Embryonic facial prominence (tissue), 1 donor: ENCODE results near the gene TMEM240.
"Not testable (repeated sequence)": the region's sequence is repeated elsewhere in the genome, so short reads cannot be mapped to it uniquely, and the experiment has no call there.

Experiments used
- DNase-seq: peaks from one replicate; pipeline ENCODE4 v3.0.0-alpha.2; 2016; ENCODE audit errors: extremely low spot score

Gene TMEM240

GRCh38 chr1:1540818-1541628 lies 599 bp upstream of the TMEM240 start:
- DNase-seq = no peak

GRCh38 chr1:1539310-1540089 lies 924 bp downstream of the TMEM240 start:
- no peak for DNase-seq

DNA sequence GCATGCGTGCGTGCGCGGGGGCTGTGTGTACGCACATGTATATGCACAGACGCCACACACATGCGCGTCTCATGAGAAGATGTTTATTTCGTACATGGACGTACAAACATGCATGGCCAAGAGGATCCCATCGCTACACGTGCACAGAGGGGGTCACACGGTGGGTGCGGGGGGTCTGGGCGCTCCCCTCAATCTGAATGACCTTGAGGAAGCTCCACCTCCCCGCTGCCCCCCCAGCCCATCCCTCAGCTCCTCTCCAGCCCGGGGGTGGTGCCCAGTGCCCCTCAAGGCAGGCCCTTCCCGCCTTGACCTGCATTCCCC lies 1.5 kb downstream of the TMEM240 start:
- DNase-seq = no peak

DNA sequence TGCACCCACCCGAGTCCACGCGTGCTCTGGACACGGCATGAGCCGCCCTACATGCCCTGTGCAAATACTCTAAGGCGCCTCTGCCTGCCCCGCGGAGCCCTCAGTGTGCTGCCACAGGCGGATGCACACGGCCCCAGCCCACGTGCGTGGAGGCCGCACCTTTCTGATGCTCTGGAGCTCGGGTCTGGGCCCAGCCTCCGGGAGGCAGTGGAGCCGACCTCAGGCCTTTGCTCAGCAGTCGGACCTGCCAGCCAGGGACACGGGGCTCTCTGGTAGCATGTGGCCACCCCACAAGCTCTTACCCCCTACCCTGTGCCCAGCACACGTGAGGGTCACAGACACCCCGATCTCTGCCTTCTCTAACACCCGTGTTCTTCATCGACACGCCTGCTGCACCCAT lies 2.1 kb downstream of the TMEM240 start:
- DNase-seq = no peak

DNA sequence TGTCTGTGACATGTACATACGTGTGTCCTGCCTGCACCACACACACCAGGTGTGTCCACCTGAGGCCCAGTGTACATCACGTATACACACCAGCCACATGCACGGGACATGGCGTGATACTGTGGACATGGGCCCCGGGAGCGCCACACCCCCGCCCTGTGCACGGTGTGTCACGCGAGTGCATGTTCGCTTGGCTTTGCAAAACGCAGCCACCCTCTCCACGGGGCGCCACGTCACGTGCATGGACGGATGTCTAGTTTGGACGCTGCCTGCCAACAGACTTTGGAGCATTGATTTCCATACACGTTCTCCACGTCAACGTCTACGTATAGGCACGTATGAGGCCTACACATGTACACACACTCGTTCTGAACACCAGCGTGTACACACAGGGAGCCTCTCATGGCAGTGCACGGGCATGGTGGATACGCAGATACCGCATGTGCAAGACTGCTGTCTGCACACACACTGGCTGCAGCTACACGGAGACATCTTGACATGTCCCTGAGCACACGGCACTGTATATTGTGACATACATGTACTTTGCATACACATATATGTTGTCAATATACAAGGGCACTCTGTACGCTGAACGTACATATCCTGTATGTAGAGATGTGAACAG lies 2.7 kb downstream of the TMEM240 start:
- no peak for DNase-seq

- DNase-seq = no peak
These were observed 3.4 kb downstream of the TMEM240 start for GRCh38 chr1:1536938-1537546.

GRCh38 chr1:1536019-1536937 lies 4.1 kb downstream of the TMEM240 start:
- no peak for DNase-seq

DNA sequence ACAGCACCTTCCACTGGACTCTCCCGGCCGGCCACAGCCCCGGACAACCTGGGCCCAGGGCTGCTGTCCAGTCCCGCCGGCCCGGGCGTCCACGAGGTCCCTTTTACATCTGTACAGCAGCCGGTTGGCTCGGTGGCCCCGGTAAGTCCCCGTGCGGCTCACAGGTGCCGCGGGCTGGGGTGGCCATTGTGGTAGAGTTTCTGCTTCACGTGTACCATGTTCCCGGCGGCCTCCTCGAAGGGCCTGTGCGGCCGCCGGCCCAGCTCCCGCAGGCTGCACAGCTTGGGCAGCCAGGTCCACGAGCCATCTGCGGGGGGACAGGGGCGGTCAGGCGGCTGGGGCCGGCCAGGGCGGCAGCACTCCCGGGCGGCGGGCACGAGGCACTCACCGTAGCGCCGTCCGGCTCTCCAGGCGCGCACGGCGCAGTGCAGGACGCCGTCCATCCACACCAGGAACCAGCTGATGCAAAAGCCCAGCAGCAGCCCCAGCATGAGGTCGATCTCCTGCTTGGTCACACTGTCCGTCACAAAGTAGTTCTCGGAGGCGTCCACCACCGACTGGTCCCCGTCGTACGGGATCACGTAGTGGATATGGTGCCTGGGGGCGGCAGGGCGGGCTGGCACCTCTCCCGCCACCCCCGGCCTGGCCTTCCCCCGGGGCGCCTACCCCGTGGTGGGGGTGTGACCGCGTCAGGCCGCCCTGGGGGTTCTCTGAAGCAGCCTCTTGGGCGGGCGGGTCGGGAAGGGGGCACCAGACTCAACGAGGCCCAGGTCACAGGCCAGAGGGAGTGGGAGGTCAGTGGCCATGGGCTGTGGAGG lies 5.0 kb downstream of the TMEM240 start:
- DNase-seq = no peak

- DNase-seq = no peak
These were observed 5.8 kb downstream of the TMEM240 start for GRCh38 chr1:1534401-1535154.

- DNase-seq = not testable (repeated sequence)
These were observed 6.5 kb downstream of the TMEM240 start for GRCh38 chr1:1533894-1534291.

DNA sequence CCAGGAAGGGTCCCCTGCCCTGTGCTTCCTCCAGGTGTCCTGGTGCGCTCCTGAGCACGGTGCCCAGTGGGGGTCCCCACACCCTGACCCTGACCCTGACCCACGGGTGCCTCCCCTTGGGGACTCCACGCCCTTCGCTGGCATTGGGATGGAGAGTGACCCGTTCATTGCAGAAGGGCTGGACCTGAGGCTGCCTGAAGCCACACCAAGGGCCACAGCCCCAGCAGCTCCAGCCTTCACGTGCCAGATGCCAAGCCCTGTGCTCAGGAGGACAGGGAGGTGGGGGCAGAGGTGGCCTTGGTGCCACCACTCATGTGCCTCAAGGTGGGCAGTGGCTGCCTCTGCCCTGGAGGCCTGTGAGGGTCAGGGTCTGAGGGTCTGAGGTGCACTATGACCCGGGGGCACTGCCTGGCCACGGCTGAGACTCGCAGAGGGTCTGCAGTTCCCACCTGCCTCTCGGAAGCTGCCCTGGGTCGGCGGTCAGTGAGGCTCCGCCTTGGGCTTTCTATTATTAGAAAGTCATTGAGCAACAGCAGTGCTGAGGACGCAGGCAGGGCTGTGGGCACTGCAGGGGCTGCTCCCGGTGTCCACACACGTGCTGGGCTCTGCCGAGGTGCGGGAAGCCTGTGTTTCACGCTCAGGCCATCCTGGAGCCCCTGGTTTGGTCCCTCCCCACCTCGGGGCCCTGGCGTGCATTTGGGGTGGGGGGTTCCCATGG lies 7.1 kb downstream of the TMEM240 start:
- not testable (repeated sequence) for DNase-seq

DNA sequence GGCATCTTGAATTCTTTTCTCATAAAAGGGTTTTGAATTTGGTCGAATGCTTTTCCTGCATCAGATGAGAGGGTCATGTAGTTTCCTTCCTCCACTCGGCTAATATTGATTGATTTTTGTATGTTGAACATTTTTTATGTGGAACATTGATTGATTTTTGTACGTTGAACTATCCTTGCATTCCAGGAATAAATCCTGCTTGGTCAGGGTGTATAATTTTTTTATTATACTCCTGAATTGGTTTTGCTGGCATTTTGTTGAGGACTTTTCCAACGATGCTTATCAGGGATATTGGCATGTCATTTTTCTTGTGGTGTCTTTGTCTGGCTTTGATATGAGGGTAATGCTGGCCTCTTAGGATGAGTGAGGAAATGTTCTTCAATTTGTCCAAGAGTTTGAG lies 8.5 kb downstream of the TMEM240 start:
- DNase-seq = no peak

GRCh38 chr1:1529936-1530335 lies 10.5 kb downstream of the TMEM240 start:
- no peak for DNase-seq

DNA sequence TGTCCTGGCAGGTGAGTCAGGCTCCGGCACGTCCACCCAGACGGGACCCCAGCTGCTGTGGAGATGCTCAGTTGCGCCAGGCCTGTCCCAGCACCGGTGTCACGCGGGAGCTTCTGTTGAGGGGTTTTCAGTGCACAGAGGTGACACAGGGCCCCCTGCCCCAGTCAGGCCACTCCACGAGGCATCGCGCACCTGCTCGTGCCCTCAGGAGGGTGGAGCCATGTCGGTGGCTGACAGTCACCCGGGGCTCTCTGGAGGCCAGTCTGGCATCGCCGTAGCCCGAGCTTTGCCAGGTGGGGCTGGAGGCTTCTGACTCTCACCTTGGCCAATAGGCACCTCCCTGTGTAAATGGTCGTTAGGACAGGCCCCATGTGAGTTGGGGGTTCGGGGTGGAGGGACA lies 11.1 kb downstream of the TMEM240 start:
- no peak for DNase-seq

- no peak for DNase-seq
These were observed 11.8 kb downstream of the TMEM240 start for GRCh38 chr1:1528301-1529267.

DNA sequence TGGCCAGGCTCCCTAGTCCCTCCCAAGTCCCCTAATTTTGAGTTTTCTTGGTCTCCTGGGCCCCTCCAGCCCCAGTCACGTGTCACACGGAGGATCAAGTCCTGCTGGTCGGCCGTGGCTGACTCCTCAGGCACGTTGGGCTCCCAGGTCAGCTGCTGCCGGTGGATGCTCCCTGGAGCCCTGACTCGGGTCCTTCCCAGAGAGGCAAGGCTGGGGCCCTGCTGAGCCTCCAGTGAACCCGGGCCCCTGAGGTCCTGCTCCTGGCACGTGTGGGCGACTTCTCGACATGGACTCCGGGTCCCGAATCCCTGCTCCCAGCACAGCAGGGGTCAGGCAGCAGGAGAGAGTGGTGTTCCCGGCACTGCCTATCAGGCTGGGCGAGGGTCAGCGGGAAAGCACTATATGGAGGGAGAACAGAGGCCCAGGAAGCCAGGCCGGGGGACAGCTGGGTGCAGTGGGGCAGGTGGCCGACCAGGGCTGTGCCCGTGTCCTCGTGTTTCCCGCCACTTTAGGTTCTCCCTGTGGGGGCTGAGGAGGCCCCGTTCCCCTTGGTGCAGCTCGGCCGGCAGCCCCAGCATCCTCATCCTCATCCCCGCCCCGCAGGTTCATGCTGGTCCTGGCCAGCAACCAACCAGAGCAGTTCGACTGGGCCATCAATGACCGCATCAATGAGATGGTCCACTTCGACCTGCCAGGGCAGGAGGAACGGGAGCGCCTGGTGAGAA lies 13.2 kb downstream of the TMEM240 start:
- DNase-seq = no peak

- DNase-seq = not testable (repeated sequence)
These were observed 13.9 kb downstream of the TMEM240 start for GRCh38 chr1:1526476-1526875.
